IPS-20b (cell line): ENCODE results near the gene ADD3.

Experiments used
- H3K27ac ChIP-seq: one replicate; pipeline ENCODE4 v1.5.1; 2013; ENCODE audit warnings: low read length
- H3K27me3 ChIP-seq: 2 replicates; pipeline ENCODE4 v1.6.1; 2013; ENCODE audit warnings: mild to moderate bottlenecking, low read length, inconsistent platforms; ENCODE audit not compliant: insufficient read depth
- H3K36me3 ChIP-seq: 2 replicates; pipeline ENCODE4 v1.6.1; 2013; ENCODE audit warnings: low read depth, mild to moderate bottlenecking, inconsistent platforms, low read length, moderate library complexity; ENCODE audit not compliant: insufficient read depth
- H3K4me1 ChIP-seq: 2 replicates; pipeline ENCODE4 v1.6.1; 2013; ENCODE audit warnings: mild to moderate bottlenecking, control low read depth, inconsistent platforms, low read length, moderate library complexity; ENCODE audit not compliant: insufficient read depth
- H3K4me3 ChIP-seq: 2 replicates; pipeline ENCODE4 v1.5.1; 2013; ENCODE audit warnings: mild to moderate bottlenecking, low read length, inconsistent platforms
- H3K9ac ChIP-seq: 2 replicates; pipeline ENCODE4 v1.6.1; 2013; ENCODE audit warnings: low read depth, mild to moderate bottlenecking, inconsistent platforms, low read length, moderate library complexity
- H3K9me3 ChIP-seq: 2 replicates; pipeline ENCODE4 v1.6.1; 2013; ENCODE audit warnings: mild to moderate bottlenecking, low read depth, low read length, inconsistent platforms; ENCODE audit not compliant: insufficient read depth

Gene ADD3

GRCh38 chr10:110023785-110024465 is 16.1 kb downstream of the ADD3 start:
- H3K9ac ChIP-seq: no peak overlapping the region
- H3K9me3 ChIP-seq: no peaks in the 10 kb centered on the region
- no peaks in the 10 kb centered on the region for H3K27me3 ChIP-seq
- peaks cover 8% of the 10 kb centered on the region for H3K4me1 ChIP-seq
- H3K36me3 ChIP-seq: no peaks in the 10 kb centered on the region
- no peak overlapping the region for H3K27ac ChIP-seq
- H3K4me3 ChIP-seq: no peak overlapping the region

GRCh38 chr10:110029450-110029849 is 21.7 kb downstream of the ADD3 start:
- H3K27ac ChIP-seq: no peak overlapping the region
- H3K36me3 ChIP-seq: no peaks in the 10 kb centered on the region

GRCh38 chr10:110032801-110033700 is 25.3 kb downstream of the ADD3 start:
- H3K4me3 ChIP-seq: no peak overlapping the region
- H3K27me3 ChIP-seq: no peaks in the 10 kb centered on the region
- H3K9me3 ChIP-seq: no peaks in the 10 kb centered on the region
- H3K4me1 ChIP-seq: peaks cover 8% of the 10 kb centered on the region; the same call in 1 of the 2 replicates
- H3K9ac ChIP-seq: no peak overlapping the region
- no peak overlapping the region for H3K27ac ChIP-seq
- no peaks in the 10 kb centered on the region for H3K36me3 ChIP-seq

More at GRCh38 chr10:110029450-110029849, 21.7 kb downstream of the ADD3 start:
- H3K27me3 ChIP-seq: no peaks in the 10 kb centered on the region
- no peaks in the 10 kb centered on the region for H3K9me3 ChIP-seq
- H3K4me1 ChIP-seq: peaks cover 4% of the 10 kb centered on the region; the same call in 1 of the 2 replicates
- no peak overlapping the region for H3K9ac ChIP-seq
- no peak overlapping the region for H3K4me3 ChIP-seq

- Histone ChIP-seq H3K9ac (no peak overlapping the region), H3K27me3 (no peaks in the 10 kb centered on the region), H3K36me3 (no peaks in the 10 kb centered on the region), H3K4me3 (no peak overlapping the region), H3K4me1 (peaks cover 8% of the 10 kb centered on the region; the same call in 1 of the 2 replicates), H3K9me3 (no peaks in the 10 kb centered on the region), H3K27ac (no peak overlapping the region)
Observed at GRCh38 chr10:110033701-110034235, 26.0 kb downstream of the ADD3 start.

- Histone ChIP-seq H3K4me1 (peaks cover 11% of the 10 kb centered on the region; the same call in 1 of the 2 replicates), H3K36me3 (no peaks in the 10 kb centered on the region), H3K27ac (no peak overlapping the region), H3K9ac (no peak overlapping the region), H3K4me3 (no peak overlapping the region), H3K9me3 (no peaks in the 10 kb centered on the region), H3K27me3 (no peaks in the 10 kb centered on the region)
Observed at GRCh38 chr10:110034596-110034995, 26.8 kb downstream of the ADD3 start.

GRCh38 chr10:110035070-110035921 is 27.5 kb downstream of the ADD3 start:
- no peaks in the 10 kb centered on the region for H3K36me3 ChIP-seq
- no peak overlapping the region for H3K4me3 ChIP-seq
- H3K9ac ChIP-seq: no peak overlapping the region
- H3K4me1 ChIP-seq: peaks cover 11% of the 10 kb centered on the region; the same call in 1 of the 2 replicates
- H3K27ac ChIP-seq: no peak overlapping the region
- H3K9me3 ChIP-seq: no peaks in the 10 kb centered on the region
- no peaks in the 10 kb centered on the region for H3K27me3 ChIP-seq

- no peak overlapping the region for H3K9ac ChIP-seq
Observed at GRCh38 chr10:110036640-110037039, 28.9 kb downstream of the ADD3 start.

GRCh38 chr10:110039254-110039653 is 31.5 kb downstream of the ADD3 start:
- Histone ChIP-seq H3K36me3 (no peaks in the 10 kb centered on the region), H3K4me3 (no peak overlapping the region), H3K27me3 (no peaks in the 10 kb centered on the region), H3K9ac (no peak overlapping the region), H3K9me3 (no peaks in the 10 kb centered on the region), H3K27ac (no peak overlapping the region), H3K4me1 (peaks cover 7% of the 10 kb centered on the region; the same call in 1 of the 2 replicates)

More at GRCh38 chr10:110036640-110037039, 28.9 kb downstream of the ADD3 start:
- no peaks in the 10 kb centered on the region for H3K9me3 ChIP-seq
- no peak overlapping the region for H3K27ac ChIP-seq
- H3K4me1 ChIP-seq: peaks cover 11% of the 10 kb centered on the region; the same call in 1 of the 2 replicates
- no peak overlapping the region for H3K4me3 ChIP-seq
- H3K27me3 ChIP-seq: no peaks in the 10 kb centered on the region
- no peaks in the 10 kb centered on the region for H3K36me3 ChIP-seq

GRCh38 chr10:110040108-110040507 is 32.3 kb downstream of the ADD3 start:
- no peaks in the 10 kb centered on the region for H3K9me3 ChIP-seq
- H3K36me3 ChIP-seq: no peaks in the 10 kb centered on the region
- H3K9ac ChIP-seq: no peak overlapping the region
- H3K4me3 ChIP-seq: no peak overlapping the region
- peaks cover 3% of the 10 kb centered on the region; the same call in 1 of the 2 replicates for H3K4me1 ChIP-seq
- no peak overlapping the region for H3K27ac ChIP-seq
- no peaks in the 10 kb centered on the region for H3K27me3 ChIP-seq

GRCh38 chr10:110040767-110041478 is 33.1 kb downstream of the ADD3 start:
- no peak overlapping the region for H3K4me3 ChIP-seq

More at GRCh38 chr10:110040767-110041478, 33.1 kb downstream of the ADD3 start:
- H3K4me1 ChIP-seq: peaks cover 3% of the 10 kb centered on the region; the same call in 1 of the 2 replicates
- no peaks in the 10 kb centered on the region for H3K27me3 ChIP-seq
- H3K27ac ChIP-seq: no peak overlapping the region
- H3K9ac ChIP-seq: no peak overlapping the region
- no peaks in the 10 kb centered on the region for H3K9me3 ChIP-seq
- no peaks in the 10 kb centered on the region for H3K36me3 ChIP-seq
